SK-N-MC (cell line): ENCODE measurements around the gene MIPOL1.

Experiments
- EZH2 ChIP-seq: fragments of 200-600 bp; sonication (generic); IDR thresholded peaks from one replicate; pipeline ENCODE4 v1.6.1; 2017; ENCODE audit warnings: antibody characterized with exemption
- FOXP2 ChIP-seq: optimal IDR thresholded peaks from 2 replicates; pipeline ENCODE3; 2011; ENCODE audit warnings: mild to moderate bottlenecking, moderate library complexity; ENCODE audit not compliant: insufficient read depth; ENCODE audit errors: extremely low read length, control extremely low read depth
- POLR2AphosphoS5 ChIP-seq: IDR thresholded peaks from 2 replicates; pipeline ENCODE4 v1.6.1; 2012; ENCODE audit warnings: mild to moderate bottlenecking, low read depth, low read length, borderline replicate concordance

GRCh38 chr14:37434867-37435266, 237.1 kb downstream of the MIPOL1 start:
- TF ChIP-seq EZH2 (no peak), POLR2AphosphoS5 (no peak), FOXP2 (no peak)
